Ecto neural progenitor cell (in vitro differentiated cells): ENCODE data around the gene NCKAP5.

Source experiments
- DNase-seq: peaks from one replicate; pipeline ENCODE4 v3.0.0-alpha.2; 2018; ENCODE audit warnings: low spot score

Gene NCKAP5

DNA sequence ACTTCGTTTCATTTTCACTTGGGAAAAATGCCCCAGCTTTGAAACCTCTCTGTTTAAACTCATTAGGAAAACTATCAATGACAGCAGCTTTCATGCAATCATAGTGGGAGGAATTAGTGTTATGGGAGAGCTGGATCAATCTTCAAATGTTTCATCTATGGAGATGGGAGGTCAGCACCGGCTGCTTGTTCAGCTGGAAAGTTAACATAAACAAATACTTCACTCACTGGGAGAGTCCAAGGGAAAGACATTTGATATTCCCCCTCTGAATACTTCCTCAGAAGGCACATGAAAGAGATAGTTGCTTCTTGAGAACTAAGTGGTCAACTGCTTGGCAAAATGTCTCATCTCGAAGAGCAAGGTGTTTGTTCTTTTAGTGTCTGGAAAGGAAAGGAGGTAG lies 905.5 kb downstream of the NCKAP5 start:
- no peak for DNase-seq

DNA sequence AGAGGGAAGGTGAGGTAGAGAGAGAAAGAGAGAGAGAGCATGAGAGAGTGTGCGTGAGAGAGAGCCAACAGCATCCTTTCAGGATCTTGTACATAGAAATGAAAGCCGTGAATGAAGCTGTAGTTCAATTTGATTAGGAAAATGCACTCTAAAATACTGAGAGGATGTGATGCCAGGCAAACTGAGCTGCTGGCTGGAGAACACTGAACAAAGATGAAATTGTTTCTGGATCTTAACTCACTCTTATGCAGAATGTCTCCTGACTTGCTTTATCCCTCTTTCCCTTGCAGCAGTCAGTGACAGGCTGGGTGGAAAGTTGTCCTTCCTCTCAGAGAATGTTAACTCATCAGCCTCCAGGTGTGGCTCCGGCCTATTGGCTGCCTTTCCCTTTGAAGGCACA lies 908.9 kb downstream of the NCKAP5 start:
- DNase-seq: no peak

DNA sequence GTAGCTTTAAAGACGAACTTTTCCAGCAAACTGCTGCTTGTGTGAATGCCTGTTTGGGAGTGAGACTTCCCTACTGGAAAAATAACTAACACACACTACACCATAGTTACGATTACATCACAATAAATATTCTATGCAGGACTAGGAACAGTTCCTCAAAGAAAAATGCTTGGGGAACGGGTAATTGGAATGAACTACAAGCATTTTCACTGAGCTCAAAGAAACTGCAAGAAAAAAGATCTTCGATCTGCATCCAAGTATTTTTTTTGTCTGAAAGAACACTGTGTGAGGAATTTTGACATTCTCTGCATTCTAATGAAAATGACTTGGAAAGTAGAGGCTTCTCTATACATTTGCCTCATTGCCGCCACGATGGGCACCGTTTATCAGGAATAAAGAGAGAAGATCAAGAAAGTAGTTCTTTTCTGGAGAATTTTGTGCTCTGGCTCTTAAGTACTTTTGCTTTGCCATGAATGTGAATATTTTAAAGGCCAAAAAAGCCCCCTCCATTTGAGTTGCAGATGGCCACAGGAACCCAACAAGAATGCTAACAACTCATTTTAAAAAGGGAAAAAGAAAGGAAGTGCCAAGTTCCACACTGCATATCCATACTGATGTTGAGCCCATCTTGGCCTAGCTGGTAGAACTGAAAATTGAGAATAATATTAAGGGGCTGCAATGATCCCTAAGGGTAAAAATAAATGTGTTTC lies 911.8 kb downstream of the NCKAP5 start:
- DNase-seq: no peak

- DNase-seq: no peak
These were observed 913.3 kb downstream of the NCKAP5 start for GRCh38 chr2:132654968-132655367.

- no peak for DNase-seq
These were observed 913.9 kb downstream of the NCKAP5 start for GRCh38 chr2:132654335-132654734.

DNA sequence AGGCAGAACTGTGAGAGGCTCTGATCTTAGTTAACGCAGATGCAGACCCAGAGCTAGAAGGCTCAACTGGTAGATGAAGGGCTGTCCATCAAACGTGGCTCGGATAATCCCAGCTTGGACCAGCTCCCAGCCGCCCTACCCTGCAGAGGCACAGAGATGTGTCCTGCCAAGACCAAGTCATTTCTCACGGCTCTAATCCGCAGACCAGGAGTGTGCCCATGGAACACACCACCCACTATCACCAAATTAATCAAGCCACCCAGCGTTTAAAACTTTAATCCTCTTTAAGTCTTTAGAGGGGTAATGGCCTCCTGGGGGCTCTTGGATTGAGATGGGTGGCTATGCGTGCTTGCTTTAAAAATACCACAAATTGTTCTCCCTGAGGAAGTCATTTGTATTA lies 915.8 kb downstream of the NCKAP5 start:
- DNase-seq: no peak

DNA sequence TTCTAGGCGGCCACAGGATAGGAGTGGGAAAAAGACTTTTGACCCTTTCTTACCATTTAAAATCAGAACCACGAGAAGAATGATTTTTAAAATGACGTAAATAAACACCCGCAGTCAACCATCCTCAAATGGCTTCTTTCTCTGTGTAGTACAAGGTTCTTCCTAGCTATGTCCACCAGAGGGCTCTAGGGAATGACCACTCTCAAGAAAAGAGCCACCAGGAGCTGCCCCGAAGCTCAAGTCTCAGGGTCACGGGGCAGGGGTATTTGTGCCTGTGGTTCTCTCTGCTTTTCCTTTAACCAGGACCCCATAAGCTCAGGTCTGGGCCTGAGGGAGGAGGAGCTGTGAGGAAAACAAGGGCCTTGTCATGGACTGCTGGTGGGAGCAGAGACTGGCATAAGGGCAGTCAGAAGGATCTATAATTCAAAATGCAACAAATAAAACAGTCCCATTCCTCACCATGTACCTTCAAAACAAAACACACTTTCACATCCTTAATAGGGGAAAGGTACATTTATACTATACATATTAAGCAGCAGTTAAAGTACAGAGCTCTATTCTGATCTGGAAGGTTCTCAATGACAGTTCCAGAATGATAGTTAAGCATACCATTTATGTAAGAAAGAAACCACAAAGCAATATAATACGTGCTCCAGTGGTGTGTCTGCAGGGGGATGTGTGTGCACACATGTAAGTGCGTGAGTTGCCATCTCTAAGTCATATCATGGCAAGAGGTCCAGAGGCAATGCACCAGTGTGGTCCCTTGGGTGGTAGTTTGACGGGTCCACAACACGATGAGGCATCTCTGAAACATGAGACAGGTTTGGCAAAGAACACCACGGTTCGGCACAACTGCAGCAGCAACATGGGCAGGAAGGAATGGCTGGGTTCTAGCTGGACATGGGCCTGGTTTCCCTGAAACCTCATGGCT lies 916.9 kb downstream of the NCKAP5 start:
- peak; percentile 62 for DNase-seq

- no peak for DNase-seq
These were observed 921.6 kb downstream of the NCKAP5 start for GRCh38 chr2:132646540-132647108.

DNA sequence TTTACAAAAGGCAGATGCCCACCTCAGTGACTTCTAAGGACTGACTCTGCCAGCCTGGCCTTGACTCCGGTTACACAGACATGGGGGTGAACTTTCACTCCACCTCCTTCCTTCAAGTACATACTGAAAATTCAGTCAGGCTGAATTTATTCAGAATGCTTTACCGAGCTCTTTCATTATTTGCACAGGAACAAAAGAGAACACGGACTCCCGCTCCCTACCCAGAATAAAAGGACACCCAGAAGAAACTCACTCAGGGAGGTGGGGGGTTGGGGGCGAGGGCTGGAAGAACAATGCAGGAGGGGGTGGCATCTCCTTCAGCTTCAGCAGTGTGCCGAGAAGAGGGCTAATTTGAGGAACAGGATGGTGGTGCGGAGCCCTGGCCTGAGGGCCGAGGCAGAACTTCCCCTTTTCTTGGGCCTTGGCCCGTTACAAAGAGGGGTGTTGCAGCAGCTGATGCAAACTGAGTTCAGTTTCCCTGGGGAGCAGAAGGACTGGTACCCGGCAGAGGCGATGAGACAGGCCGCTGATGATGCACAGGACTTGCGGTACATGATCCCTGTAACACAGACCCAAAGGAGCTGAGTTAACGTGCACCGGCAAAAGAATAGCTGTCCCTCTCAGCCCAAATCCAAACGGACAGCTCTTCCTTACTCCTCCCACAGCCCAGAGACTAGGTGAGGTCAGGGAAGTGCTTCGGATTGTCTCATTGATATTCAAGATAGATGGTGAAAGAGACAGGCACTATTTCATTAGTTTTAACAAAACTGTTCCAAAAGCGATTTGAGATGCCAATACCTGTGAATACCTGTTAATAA lies 922.3 kb downstream of the NCKAP5 start:
- no peak for DNase-seq

DNA sequence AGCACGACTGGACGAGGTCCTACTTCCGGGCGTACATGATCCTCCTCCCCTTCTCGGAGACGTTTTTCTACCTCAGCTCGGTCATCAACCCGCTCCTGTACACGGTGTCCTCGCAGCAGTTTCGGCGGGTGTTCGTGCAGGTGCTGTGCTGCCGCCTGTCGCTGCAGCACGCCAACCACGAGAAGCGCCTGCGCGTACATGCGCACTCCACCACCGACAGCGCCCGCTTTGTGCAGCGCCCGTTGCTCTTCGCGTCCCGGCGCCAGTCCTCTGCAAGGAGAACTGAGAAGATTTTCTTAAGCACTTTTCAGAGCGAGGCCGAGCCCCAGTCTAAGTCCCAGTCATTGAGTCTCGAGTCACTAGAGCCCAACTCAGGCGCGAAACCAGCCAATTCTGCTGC lies 923.1 kb downstream of the NCKAP5 start:
- no peak for DNase-seq

- DNase-seq: no peak
These were observed 925.8 kb downstream of the NCKAP5 start for GRCh38 chr2:132642415-132642814.

DNA sequence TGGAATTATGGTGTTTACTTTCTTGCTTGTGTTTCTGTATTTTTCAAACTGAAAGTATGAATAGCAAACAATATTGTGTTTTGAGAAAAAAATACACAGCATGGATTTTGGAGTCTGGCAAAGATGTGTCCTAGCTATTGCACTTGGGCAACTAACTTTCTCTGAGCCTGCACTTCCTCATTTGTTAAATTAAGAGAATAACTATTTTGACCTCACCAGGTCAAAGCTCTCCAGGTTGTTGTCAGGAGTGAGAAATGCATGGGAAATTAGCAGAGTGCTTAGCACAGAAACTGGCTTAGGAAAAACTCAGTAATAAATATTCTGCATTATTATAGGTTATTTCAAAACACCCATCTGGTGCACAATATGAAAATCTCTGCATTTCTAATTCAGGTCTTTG lies 926.4 kb downstream of the NCKAP5 start:
- no peak for DNase-seq

- no peak for DNase-seq
These were observed 928.1 kb downstream of the NCKAP5 start for GRCh38 chr2:132640116-132640515.

DNA sequence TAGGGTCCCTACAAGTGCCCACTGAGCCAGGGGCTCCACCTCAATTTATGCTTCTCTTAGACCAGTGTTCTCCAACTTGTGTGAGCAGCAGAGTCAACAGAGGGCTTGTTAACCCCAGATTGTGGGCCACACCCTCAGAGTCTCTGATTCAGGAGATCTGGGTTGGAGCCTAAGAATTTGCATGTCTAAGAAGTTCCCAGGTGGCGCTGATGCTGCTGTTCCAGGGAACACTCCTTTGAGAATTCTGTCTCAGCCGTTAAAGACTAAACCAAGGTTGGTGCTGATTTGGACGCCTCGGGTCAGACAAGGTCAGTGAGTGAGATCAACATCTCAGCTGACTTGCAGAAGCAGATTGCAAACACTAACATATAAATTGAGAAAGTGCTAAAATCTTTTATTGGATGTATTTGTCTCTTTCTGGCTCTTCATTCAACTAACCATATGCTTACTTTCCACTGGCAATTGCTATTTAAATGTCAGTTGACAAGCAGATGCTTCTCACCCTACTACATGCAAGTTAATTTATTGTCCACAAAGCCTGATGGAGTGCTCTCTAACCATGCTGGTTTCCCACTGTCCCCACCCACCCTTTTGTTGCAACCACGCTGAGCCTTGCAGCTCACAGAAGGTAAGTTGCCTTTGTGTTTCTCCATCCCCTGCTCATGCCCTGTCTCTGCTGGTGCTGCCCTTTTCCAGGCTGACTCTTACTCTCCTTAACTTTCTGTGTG lies 929.8 kb downstream of the NCKAP5 start:
- DNase-seq: no peak

- DNase-seq: no peak
These were observed 931.9 kb downstream of the NCKAP5 start for GRCh38 chr2:132636346-132636745.

GRCh38 chr2:132633635-132634034 lies 934.6 kb downstream of the NCKAP5 start:
- no peak for DNase-seq

DNA sequence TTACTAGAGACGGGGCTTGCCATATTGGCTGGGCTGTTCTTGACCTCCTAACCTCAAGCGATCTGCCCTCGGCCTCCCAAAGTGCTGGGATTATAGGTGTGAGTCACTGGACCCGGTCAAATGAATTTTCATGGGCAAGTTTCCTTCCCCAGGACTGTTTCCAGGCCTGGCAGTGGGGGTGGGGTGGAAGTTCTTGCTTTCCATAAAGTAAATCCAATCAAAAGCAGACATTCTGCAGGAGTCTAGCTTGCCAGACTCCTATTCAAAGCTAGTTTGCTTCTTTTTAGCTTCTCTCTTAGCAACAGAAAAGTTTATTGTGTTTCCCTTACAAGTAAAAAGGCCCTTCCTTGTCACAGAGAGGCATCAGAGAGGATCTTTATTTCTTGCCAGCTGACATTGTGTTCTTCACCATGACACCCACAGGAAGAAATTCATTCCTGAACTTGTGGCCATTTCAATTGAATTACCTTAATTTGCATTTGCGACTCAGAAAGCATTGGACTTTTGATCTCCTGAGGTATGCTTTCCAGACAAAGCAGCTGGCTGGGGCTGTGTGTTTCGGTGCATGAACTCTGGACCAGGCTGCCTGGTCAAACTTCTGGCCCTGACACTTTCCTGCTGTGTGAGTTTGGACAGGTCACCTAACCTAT lies 936.1 kb downstream of the NCKAP5 start:
- DNase-seq: no peak

DNA sequence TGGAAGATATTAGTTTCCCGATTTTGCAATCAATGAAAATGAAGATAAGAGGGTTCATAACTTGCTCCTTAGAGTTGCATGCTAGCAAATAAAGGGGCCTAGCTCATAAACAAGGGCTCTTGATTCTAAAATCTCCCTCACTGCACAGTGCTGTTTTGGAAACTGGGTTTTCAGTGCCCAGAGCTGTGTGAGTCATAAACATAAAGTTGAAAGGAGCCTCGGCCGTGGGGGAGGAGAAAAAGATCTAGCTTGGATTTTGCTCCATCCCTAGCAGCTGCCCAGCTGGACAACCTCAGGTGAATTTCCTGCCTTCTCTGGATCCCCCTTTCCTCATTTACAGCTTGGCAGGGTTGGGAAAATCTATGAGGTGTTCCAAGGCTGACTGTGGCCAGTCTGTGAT lies 940.7 kb downstream of the NCKAP5 start:
- DNase-seq: no peak

DNA sequence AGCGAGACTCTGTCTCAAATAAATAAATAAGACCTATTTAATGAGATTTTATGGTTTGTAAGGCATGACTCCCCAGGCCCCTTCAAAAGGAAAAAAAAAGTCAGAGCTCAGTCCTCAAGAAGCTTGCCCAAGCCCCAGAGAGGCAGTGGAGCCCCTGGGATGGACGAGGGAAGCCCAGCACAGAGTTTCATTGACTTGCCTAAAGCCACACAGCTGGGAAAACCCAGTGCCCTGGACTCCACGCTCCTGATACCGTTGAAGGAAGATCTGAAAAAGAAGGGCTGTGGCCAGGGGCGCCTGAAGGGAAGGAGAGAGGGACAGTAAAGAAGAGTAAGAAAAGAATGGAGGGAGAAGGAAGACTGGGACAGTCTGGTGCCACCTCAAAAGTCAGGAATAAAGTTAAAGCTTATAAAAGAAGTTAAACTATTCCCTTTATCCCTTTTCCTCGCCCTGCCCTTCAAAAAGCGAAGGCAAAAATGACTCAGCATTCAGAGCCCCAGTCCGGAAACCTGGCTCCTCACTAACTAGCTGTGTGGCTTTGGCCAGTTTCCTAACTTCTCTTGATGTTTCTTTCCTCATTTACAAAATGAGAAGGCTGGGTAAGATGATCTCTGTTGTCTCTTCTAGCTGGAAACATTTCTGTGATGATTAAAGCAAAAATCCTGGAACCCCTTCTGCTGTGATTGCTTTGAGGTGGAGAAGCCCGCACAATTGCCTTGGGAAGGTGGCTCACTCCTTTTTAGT lies 945.0 kb downstream of the NCKAP5 start:
- DNase-seq: no peak
